PFSK-1 (cell line): ENCODE measurements around the gene AFAP1L2.

Source experiments
- FOXP2 ChIP-seq: optimal IDR thresholded peaks from 2 replicates; pipeline ENCODE3; 2011; ENCODE audit warnings: borderline replicate concordance, control low read depth, inconsistent platforms; ENCODE audit not compliant: insufficient read depth; ENCODE audit errors: extremely low read length, extremely low read depth
- POLR2AphosphoS5 ChIP-seq: IDR thresholded peaks from 2 replicates; pipeline ENCODE4 v1.6.1; 2012; ENCODE audit warnings: low read depth, mild to moderate bottlenecking, control low read depth, low read length, moderate library complexity
- SIN3A ChIP-seq: IDR thresholded peaks from 2 replicates; pipeline ENCODE4 v1.6.1; 2012; ENCODE audit warnings: mild to moderate bottlenecking, low read length, moderate library complexity, borderline replicate concordance; ENCODE audit not compliant: insufficient read depth
- TAF1 ChIP-seq: IDR thresholded peaks from 2 replicates; pipeline ENCODE4 v1.6.1; 2012; ENCODE audit warnings: low read length, control low read depth, borderline replicate concordance; ENCODE audit not compliant: insufficient read depth
- TF ChIP-seq, protein P1 (sequence below), 2 experiments: IDR thresholded peaks; 2 replicates each; pipeline versions ENCODE4 v1.6.1 to v1.8.0; 2011 to 2012; ENCODE audit warnings: low read depth in 2 of 2, low read length in 2 of 2, control low read depth in 1 of 2, inconsistent platforms in 1 of 2, mild to moderate bottlenecking in 1 of 2, moderate library complexity in 1 of 2; ENCODE audit not compliant: insufficient read depth in 1 of 2

DNA sequence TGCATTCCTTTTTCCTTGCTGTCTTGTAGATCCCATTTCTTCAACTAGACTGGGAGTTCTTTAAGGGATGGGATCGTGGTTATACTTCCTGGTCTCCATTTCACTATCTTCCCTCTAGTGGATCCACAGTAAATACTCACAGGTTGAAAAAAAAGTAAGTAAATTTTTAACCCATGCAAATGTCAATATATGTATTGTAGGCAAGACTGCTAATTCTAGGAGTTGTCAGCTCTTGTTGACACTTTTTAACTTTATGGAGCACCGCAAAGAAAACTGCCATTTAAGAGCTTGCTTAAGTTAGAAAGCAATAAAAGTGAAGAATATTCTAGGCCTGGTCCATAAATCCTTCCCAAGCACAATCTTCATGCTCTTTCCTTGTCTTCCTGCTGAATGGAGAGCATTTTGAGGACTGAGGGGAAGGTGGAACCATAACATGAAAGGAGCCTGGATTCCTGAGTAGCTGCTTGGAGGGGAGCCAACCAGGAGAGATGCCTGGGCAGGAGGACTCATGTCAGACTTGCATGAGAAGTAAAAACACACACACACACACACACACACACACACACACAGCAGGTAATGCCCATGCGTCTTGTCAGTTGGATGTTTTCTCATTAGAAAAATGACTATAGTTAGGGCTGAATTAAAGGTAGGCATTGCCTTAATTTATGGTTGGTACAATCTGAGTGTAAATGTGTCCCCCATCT is 133.1 kb downstream of the AFAP1L2 start:
- TF ChIP-seq SIN3A (no peak), TAF1 (no peak), POLR2AphosphoS5 (no peak), FOXP2 (no peak)
- TF ChIP-seq, protein P1, sequence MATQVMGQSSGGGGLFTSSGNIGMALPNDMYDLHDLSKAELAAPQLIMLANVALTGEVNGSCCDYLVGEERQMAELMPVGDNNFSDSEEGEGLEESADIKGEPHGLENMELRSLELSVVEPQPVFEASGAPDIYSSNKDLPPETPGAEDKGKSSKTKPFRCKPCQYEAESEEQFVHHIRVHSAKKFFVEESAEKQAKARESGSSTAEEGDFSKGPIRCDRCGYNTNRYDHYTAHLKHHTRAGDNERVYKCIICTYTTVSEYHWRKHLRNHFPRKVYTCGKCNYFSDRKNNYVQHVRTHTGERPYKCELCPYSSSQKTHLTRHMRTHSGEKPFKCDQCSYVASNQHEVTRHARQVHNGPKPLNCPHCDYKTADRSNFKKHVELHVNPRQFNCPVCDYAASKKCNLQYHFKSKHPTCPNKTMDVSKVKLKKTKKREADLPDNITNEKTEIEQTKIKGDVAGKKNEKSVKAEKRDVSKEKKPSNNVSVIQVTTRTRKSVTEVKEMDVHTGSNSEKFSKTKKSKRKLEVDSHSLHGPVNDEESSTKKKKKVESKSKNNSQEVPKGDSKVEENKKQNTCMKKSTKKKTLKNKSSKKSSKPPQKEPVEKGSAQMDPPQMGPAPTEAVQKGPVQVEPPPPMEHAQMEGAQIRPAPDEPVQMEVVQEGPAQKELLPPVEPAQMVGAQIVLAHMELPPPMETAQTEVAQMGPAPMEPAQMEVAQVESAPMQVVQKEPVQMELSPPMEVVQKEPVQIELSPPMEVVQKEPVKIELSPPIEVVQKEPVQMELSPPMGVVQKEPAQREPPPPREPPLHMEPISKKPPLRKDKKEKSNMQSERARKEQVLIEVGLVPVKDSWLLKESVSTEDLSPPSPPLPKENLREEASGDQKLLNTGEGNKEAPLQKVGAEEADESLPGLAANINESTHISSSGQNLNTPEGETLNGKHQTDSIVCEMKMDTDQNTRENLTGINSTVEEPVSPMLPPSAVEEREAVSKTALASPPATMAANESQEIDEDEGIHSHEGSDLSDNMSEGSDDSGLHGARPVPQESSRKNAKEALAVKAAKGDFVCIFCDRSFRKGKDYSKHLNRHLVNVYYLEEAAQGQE (IDR thresholded peaks at IDR 0.05; ENCODE audit: insufficient read depth in 1 of 2, low read depth in 2 of 2, low read length in 2 of 2) = no peak
